NCI-H2029 treated with DMSO at 0.1 percent for 48 hours (cell line): ENCODE data around the gene TCHP.

Experiments used
- DNase-seq: peaks from one replicate; lab custom pipeline; 2025; lab: John Stamatoyannopoulos, UW

Gene TCHP

DNA sequence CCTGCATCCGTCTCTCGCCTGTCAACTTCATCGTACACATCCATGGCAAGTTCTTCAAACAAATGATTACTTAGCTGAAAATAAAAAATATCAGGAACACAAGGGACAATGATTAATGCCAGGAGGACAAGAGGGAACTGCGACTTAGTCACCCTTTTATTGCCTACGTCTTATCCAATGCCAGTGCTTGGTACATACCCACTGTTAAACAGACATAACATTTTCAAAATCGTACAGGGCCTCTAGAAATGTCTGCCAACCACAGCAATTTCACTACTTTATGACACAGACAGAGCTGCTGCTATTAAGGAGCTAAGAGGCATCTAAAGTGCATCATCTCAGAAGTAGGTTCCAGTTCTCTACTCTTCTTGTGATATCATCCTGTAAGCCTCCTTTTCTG, 61.5 kb downstream of the TCHP start:
- DNase-seq: no peak

DNA sequence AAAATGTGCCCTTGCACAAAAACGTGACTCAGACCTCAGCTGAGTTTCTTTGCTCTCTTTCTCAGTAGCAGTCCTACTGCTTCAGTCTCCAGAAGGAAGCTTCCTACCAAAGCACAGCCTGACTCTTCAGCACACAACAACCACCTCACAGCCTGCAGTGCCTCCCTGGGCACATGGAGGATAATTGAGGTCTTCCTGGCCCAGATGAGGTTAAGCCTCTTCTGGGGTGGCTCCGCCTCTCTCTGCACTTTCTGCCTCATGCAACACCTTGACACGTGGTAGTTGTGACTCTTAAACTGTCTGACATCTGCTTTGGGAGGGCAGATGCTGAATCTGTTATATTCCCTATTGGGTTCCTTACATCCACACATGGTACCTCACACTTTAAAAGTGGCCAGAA, 62.3 kb downstream of the TCHP start:
- DNase-seq: no peak

DNA sequence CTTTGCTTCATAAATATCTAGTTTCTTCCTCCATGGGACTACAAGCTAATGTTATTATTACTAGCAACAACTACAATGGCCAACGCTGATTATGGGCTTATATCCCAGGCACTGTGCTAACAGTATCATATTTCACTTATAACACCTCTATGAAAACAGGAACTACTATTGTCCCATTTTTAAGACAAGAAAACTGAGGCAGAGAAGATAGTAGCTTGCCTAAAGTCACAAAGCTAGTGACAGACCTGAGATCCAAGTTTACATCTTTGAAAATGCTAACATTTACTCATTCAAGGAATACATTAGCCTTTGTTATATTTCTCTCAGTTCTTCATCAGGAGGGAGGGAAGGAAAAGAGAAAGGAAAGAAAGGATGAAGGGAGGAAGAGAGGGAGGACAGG, 63.3 kb downstream of the TCHP start:
- no peak for DNase-seq

DNA sequence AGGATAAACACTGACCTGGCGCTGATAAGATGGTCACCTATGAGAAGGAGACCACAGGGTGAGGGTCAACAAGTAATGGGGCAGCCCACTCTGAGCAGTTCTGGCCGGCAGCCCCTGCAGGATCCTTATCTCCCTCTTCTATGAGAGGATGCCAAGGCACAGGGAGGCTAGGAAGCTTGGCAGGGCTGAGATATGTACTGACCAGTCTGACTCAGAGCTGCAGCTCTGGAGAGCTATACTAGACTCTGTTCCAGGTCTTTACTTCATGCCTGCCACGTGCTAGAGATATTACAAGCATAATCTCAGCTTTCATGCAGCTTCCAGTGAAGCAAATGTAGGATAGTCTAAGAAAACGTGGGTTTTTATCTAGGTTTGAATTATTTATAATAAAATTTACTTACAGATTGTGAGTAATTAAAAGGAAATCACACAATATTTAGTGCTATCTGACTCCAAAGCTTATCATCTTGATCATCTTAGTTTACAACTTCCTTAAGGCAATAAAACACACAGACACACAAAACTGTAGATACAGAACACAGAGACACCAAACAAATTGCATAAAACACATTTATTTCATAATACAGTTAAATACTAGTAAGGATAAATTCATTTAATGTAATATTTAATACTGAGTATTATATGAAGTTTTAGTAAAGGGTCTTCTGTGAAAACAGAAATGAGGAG, 63.8 kb downstream of the TCHP start:
- no peak for DNase-seq

DNA sequence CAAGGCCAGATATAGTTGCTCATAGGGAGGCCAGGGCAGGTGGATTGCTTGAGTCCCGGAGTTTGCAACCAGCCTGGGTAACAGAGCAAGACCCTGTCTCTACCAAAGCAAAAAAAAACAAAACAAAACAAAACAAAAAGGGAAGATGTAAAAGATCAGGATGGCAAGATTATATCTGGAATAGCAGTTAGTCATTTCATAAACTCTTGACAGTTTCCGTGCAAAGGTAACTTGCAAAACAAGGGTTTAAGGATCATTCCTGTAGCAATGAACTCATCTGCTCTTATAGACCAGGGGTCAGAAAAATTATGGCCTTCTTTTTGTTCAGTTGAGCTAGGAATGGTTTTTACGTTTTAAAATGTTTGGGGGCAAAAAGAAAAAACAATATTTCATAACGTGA, 66.5 kb downstream of the TCHP start:
- no peak for DNase-seq

DNA sequence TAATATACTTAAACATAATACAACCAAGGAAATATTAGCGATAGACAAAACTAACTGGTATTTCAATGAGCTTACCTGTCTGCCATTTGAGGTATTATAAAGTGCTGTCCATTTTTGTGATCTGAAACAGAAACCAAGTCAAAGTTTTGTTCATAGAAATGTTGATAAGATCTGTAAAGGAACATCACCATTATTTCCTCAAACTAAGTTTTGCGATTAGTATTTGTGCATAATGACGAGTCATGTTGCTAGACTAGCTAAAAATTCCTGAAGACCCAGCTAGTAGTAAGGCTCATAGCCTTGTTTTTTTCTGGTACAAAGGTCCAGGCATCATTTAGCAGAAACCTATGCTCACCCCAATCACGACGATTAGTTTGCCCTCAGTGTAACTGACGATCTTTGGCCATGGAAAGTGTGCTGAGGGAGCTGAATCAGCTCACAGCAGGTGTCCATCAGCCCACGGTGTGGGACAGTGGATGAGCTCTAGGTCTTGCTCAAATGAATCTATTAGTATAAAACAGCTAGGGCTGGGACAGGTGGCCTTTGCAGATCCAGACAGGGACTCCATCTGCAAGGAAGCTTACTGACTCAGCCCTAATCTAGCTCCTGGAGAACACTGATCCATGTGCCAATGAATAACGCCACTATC, 67.4 kb downstream of the TCHP start:
- no peak for DNase-seq
